ENCODE measurements around the gene TOP2A.

The TOP2A gene

DNA sequence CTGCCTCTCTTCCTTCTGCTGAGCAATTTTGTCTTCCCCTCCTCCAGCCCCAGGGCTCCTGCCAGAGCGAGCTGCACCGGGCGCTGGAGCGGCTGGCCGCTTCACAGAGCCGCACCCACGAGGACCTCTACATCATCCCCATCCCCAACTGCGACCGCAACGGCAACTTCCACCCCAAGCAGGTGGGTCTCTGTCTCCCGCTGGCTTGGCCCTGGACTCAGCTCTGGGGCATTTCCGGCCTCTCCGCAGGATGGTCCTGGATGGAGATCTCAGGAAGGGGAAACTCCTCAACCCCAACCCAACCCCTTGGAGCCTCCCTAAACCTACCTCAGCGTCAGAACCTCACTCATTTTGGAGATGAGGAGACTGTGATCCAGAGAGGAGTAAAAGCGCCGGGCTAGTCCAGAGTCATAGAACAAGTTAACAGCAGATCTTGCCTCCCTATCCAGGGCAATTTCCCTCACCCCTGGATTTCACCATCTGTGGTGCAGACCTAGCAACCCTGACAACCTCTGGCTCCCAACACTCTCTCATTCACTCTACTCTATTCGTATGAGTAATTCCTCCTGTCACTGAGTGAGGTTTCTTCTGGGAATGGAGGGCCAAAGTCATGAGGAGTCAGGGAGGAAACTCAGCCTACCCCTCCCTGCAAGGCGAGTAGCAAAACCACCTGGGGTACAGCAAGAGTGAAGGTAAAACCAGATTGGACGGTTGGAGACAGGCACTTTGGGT, 36.4 kb upstream of the TOP2A start:
- DNase-seq (ENCODE audit: low spot score) = peak; percentile 41

DNA sequence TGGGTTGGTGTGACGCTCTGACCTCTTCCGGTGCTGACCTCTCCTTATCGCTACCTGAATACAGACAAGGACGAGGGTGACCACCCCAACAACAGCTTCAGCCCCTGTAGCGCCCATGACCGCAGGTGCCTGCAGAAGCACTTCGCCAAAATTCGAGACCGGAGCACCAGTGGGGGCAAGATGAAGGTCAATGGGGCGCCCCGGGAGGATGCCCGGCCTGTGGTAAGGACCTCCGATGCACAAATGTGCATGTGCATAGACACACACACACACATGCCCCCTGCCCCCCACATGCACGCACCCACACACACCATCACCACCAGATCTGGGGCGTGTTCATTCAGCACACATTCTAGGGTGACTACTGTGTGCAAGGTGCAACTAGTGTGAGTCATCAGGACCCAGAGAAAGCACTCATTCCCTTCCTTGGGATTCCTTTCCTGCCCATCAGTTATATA, 35.3 kb upstream of the TOP2A start:
- DNase-seq (ENCODE audit: low spot score) = peak; percentile 45

DNA sequence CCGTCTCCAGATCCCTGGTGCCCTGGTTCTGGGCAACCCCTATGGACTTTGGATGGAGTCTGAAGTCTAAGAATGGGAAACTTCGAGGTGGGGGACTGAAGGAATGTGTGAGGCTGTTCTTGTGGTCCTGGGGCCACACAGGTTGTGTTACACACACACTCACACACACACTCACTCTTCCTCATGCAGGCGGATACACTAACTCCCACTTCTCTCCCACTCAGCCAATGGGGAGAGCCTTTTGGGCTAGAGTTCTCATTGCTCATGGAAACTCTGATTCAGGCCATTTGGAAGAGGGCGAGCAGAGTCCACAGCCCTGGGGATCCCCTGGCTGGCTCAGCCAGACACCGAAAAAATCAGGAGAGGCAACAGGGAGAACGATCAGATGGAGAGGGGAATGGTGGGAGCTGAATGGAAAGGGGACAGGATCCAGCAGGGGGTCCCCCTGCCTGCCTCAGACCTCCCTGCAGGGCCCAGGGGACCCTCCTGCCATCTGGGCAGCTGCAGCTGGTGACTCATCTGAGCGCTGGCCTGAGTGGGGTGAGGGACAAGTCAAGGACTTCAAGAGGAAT, 34.6 kb upstream of the TOP2A start:
- peak; percentile 63 for DNase-seq (ENCODE audit: low spot score)

DNA sequence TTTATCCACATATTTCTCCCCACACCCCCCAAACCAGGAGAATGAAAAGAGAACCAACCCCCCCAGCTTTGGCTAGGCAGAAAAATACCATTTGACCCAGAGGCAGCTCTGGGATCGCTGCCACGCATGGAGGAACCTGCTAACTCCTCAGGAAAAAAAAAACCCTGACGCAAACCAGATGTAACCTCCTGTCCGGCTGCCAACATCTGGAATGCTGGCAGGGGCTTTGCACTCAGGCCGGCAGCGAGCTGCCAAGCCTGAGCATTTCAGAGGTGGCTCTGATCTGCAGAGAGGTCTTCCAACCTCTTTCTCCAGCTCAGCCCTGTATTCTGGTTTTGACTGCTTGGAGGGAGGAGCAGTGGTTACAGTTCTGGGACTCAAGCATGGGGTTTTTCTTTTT, 33.7 kb upstream of the TOP2A start:
- peak; percentile 46 for DNase-seq (ENCODE audit: low spot score)

DNA sequence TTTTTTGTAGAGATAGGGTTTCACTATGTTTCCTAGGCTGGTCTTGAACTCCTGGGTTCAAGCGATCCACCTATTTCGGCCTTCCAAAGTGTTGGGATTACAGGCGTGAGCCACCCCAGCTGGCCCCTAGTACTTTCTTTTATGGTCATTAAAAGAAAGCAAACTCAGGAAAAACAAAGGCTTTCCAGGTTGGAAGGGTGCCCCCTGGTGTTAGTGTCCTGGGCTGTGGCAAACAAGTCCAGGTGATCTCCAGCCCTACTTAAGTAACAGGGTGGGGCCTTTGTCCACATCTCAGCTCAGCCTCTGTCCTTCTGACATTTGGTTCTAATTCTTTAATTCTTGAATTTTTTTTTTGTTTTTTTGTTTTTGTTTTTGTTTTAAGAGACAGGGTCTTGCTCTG, 32.5 kb upstream of the TOP2A start:
- DNase-seq (ENCODE audit: low spot score) = peak; percentile 38

DNA sequence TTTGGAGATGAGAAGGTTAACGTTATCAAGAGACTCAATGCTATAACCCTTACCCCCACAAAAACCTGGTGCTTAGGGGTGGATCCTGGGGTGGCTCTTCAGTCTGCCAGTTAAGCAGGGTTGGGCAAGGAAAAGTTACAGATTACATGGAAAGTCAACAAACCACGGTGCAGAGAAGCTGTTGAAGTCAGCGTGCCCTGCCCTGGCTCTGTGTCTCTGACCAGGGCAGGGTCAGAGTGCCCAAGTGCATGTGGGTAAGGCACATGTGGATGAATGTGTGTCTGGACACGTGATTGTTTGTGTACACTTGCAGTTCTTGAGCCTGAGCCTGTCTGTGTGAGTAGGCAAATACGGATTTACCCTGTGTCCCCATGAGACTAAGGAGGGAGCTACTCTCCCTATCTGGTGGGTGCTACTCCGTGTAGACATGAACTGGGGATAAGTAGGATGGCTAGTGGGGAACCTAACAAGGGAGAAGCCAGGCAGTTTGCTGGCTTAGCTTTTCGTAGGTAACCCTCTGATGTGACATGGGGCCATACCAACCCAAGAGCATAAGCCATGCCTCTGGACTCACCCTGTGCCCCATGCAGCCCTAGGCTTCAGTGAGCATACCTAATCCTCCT, 31.1 kb upstream of the TOP2A start:
- DNase-seq (ENCODE audit: low spot score) = peak; percentile 74

DNA sequence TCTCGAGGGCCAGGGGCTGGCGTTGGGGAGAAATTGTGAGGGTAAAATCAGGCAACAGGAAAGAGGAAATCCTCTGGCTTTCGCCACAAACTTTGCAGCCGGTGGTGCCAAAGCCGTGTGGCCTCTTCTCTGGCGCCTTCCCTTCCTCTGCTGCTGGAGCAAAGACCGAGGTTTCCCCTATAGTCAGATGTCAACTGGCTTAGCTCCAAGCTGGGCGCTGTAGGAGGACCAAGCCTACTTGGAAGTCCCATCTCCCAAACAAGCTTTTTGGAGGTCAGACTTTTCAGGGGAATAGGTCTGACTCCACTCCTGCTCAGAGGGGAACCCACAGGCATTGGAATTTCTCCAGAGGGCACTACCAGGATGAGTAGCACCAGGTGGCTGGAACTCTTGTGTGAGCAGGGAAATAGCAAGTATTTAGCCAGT, 30.5 kb upstream of the TOP2A start:
- DNase-seq (ENCODE audit: low spot score) = no peak

DNA sequence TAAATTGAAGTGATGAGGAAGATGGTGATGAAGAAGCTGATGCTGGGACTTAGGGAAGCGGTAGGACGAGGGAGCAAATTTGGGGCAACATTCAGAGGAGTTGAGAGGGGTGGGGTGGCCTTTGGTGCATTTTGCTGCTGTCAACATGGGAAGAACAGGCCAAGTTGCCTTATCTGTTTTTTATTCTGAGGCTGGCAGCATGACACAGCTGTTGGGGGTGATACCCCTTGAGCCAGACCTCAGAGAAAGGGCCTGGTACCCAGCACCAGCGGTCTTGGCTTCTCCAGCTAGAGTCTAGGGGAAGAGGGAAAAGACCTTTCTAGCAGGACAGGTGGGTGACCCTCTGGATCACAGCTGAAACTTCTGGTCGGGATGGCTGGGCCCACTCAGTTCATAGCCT, 30.1 kb upstream of the TOP2A start:
- DNase-seq (ENCODE audit: low spot score) = no peak

DNA sequence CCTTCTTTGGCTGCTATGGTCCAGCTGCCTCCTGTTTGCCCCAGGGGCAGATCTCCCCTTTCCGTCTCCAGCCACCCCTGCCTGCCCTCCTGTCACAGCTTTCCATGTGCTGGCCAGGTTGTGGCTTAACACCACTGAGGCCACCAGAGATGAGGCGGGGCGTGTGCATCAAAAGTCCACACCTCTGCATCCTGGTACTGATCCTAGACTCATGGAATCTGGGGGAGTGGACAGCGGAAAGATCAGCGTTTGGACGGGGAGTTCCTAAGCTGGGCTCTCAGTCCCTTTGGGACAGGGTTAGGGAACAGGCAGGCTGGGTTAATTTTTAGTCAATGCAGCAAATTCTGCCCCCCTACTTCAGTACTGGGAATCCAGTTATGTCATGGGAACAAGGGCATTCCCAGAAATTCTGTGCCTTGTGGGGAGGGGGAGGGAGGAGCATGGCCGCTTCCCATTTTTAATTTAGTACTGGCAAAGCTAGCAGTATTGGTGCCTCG, 29.5 kb upstream of the TOP2A start:
- no peak for DNase-seq (ENCODE audit: low spot score)

DNA sequence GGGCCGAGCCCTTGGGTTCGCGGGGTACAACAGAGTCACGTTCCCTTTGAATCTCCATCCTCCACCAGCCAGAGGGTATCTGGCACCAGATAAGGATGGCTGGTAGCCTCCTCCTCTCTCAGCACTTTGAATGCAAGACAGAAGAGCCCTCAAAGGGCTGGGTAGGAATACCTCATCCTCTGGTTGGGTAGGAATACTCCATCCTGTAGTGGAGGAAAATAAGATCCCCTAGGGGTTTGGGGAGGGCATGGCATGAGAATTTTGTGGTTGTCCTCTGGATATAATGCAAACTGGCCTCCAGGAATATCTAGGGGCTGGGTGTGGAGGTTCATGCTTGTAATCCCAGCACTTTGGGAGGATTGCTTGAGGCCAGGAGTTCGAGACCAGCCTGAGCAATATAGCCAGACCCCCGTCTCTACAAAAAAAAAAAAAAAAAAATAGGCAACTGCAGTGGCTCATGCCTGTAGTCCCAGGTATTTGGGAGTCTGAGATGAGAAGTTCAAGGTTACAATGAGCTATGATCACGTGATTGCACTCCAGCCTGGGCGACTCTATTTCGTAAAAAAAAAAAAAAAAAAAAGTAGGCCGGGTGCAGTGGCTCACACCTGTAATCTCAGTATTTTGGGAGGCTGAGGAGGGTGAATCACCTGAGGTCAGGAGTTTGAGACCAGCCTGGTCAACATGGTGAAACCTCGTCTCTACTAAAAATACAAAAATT, 28.2 kb upstream of the TOP2A start:
- no peak for DNase-seq (ENCODE audit: low spot score)

DNA sequence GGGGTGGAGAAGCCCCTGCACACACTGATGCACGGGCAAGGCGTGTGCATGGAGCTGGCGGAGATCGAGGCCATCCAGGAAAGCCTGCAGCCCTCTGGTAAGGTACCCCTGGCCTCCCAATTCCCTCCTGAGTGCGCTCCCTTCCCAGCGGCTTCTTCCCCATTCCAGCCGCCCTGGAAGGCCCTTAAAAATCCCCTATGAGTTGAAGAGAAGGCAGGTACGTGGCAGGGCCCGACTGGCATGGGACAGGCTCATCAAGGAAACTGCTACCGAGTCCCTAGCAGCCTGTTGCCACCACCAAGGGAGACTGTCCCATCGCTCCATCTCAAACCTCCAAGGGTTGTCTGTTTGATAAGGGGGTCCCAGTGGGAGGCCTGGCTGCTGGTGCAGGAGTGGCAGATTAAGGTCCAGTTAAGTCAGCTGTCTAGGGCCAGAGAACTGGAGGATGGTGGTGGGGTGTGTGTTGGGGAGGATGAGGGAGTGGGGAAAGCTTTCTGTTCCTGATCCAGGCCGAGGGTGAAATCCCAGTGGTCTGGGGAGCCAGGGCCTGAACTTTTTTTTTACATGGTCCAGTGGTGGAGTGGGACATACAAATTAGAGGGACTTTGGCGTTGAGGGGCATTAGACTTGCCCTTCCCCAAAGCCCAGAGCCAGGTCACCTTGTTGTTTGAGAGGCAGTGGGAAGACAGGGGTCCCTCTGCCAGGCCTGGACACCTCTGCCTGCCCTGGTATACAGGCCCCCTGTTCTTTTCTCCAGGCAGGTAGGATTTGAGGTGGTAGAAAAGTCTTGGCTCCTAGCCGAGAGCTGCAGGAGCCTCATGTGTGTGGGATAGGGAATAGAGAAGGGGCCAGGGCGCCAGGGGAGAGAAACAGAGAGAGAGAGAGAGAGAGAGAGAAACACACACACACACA, 26.5 kb upstream of the TOP2A start:
- peak; percentile 16 for DNase-seq (ENCODE audit: low spot score)

DNA sequence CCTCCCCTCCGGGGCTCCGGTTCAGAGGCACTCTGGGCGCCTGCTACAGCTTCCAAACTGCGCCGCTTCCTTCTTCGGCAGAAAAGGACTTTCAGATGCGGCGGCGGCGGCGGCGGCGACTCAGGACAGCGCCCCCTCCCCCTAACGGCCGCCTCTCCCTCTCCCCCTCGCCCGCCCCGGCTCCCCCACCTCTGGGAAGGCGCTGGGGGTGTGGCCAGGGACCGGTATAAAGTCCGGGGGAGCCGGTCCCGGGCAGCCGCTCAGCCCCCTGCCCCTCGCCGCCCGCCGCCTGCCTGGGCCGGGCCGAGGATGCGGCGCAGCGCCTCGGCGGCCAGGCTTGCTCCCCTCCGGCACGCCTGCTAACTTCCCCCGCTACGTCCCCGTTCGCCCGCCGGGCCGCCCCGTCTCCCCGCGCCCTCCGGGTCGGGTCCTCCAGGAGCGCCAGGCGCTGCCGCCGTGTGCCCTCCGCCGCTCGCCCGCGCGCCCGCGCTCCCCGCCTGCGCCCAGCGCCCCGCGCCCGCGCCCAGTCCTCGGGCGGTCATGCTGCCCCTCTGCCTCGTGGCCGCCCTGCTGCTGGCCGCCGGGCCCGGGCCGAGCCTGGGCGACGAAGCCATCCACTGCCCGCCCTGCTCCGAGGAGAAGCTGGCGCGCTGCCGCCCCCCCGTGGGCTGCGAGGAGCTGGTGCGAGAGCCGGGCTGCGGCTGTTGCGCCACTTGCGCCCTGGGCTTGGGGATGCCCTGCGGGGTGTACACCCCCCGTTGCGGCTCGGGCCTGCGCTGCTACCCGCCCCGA, 25.7 kb upstream of the TOP2A start, which contains the start of gene IGFBP4:
IGFBP4 (plus strand) TSS at position 255 of the 792 bp plus-strand sequence; CDS start at position 541, 286 bp downstream.
- peak; percentile 73 for DNase-seq (ENCODE audit: low spot score)

DNA sequence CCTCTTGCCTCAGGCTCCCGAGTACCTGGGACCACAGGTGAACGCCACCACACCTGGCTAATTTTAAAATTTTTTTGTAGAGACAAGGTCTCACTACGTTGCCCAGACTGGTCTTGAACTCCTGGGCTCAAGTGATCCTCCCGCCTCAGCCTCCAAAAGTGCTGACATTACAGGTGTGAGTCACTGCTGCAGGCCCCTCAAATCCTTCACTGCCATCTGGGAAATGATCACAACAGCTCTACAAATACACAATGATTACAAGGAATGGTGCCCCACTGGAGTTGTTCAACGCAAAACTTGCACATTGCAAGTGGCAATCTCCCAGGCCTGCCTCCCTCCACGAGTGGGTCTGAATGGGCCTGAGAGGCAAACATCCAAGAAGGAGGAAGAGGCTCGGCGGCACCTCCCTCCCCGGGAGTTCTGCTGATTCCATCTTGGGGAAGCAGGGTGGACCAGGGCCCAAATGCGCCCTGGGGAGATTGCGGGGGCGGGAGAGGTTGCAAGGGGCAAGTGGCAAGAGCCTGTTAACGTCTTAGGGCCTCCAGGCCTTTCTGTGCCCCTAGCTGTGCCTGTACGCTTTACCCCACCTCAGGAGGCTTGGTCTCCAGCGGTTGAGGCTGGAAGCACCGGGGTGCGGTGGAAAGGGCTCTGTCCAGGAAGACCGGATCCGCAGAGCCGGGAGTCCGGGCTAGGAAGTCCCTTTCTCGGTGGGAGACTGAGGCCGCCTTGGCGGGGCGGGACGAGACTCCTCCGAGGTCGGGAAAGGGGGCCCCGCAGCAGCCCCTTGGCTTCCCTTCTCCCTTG, 24.9 kb upstream of the TOP2A start:
- DNase-seq (ENCODE audit: low spot score) = peak; percentile 20

DNA sequence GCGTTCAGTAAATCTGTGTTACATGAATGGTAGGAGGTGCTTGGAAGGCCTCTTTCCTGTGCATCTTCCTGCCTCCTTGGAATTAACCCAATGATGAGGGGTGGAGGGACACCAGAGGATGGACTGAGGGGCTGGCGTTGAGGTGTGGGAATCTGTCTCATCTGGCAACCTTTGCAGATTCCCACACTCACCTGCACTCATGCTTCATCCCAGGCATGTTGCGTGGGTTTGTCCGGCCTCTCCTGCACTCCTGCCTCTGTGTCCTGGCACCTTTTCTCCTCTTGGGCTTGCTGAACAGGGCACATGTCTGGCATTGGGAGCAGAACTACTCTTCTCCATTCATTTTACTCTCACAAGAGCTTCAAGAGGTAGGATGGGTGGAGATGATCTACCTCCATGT, 22.5 kb upstream of the TOP2A start:
- no peak for DNase-seq (ENCODE audit: low spot score)

DNA sequence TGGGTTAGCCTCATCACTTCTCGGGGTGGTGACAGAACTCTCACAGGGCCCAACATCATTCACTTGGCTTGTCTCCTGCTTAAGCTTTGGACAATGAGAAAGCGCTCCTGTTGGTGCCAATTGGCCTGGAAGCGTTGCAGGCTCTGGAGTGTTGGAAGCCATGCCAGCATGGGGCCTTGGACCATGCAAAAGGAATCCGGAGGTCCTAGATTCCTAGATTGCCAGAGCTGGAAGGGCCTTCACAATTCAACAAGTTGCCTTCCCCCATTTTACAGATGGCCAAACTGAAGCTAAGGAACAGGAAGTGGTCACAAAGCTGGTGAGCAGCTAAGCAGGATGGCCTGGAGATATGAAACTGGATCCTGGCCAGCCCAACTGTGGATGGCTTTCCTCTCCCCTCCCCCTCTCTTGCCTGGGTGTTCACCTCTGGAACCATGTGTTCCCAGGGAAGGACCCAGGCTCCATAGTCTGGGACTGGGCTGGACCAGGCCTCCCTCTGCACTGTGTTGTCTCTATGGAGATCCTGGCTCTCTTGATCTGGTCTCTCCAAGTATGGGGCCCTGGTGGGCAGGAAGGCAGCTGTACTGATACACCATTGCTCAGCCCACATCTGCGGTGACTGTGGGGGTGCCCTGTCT, 19.5 kb upstream of the TOP2A start:
- peak; percentile 45 for DNase-seq (ENCODE audit: low spot score)

DNA sequence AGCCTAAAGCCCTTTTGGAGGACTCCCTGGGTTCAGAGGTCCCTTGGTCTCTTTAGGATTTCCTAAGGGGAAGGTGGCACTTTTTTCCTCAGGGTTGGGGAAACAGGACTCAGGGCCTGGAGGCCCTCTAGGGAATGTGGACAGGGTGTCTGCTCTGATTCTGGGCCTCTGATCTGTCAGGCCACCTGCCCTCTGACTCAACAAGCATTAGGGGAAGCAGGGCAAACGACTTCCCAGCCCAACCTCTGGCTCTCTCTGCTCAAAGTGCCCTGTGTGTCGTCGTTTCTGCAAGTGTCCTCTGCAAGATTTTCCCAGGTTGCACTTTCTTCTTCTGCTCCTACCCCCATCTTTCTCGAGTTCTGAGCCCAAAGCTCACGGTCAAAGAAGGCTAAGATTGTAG, 18.9 kb upstream of the TOP2A start:
- no peak for DNase-seq (ENCODE audit: low spot score)

DNA sequence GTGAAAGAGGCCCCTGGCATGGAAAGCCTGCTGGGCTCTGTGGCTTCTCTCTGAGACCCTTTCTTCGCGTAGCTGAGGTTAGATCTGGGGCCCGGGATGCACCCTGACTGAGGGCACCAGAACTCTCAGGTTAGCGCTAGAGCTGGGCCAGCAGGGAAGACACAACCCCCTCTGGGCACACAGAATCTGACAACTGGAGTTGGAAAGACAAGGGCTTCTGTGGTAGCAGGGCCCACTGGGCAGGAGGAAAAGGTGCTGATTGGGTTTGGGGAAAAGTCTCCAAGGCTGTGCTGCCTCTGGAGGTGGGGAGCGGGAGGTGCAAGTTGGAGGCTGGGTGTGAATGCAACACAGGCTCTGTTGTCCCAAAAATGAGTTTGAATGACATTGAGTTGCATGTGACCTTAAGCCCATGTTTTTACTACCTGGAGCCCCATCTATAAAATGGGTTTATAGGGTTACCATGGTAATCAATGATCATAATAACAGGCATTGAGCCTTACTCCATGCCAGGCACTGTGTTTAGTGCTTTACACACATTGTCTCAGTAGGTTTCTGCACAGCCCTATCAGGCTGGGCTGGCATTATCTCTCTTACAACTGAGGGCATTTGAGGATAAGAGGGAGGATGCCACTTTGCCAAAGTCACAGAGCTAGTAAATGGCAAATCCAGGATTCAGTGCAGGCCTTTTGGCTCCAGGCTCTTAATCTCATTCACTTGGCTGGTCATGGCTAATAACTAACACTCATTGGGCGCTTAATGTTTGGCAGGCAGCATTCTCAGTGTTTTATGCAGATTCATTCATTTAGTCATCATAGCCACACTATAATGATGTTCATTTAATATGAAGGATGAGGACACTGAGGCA, 16.1 kb upstream of the TOP2A start:
- DNase-seq (ENCODE audit: low spot score) = no peak

DNA sequence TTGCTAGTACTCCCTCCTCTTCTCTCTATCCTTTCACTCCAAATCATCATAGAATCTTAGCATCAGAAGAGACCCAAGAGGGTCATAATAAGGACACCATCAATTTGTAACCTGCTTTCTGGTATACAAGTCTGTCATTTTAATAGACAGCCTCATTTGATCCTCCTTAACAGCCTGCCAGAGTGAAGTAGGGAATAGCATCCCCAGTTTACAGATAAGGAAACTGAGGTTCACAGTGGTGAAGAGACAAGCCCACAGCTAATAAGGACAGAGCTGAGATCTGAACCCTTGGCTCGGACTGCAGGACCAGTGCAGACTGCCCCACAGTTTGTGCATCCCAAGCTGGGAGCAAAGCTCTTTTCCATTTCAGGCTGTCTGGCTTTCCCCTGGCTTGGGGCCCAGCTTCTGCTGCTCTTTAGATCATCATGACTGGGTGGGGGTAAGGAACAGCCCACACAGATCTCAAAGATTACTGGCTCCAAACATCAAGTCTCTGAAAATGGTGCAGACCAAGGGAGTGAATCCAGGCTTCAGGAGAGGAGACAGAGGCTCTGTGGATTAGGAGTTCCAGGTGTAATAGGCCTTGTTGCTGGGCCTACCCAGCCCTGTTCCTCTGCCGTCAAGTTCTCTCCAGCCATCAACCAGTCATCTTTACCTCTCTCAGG, 15.3 kb upstream of the TOP2A start:
- DNase-seq (ENCODE audit: low spot score) = no peak

Measured in kidney tubule cell (primary cell).